SK-N-SH (cell line): ENCODE data around the gene LIMA1. TPM values are rescaled to one million over a fixed set of nuclear protein-coding genes. Genes with fewer than 3 reads are reported as not detected.

Experiments
- CTCF ChIA-PET: fragments of 300-600, 350-600 bp; formaldehyde crosslinking; extraction: SDS; loops from one replicate; lab custom pipeline; 2021; lab: Yijun Ruan, JAX
- POLR2A ChIA-PET: fragments of 350-600 bp; sonication (Branson Sonifier 250); formaldehyde crosslinking; extraction: SDS; loops from one replicate; lab custom pipeline; 2020; ENCODE audit warnings: antibody characterized with exemption, inconsistent platforms; lab: Yijun Ruan, JAX
- DNase-seq: peaks from one replicate; pipeline ENCODE4 v3.0.0; 2012
- H2AFZ ChIP-seq: fragments of 200-600 bp; sonication (generic); 2 replicates; pipeline ENCODE4 v1.8.1; 2016; ENCODE audit warnings: antibody characterized with exemption, mild to moderate bottlenecking, low read depth
- H3F3A ChIP-seq: fragments of 200-600 bp; sonication (generic); replicated peaks from 2 replicates; pipeline ENCODE3; 2016; ENCODE audit warnings: antibody characterized with exemption, mild to moderate bottlenecking; ENCODE audit not compliant: insufficient read depth
- H3K27ac ChIP-seq, 2 experiments: fragments of 200-500 bp in 1 of 2; fragments of 200-600 bp in 1 of 2; sonication (Bioruptor generic) in 1 of 2; sonication (generic), shearing (Covaris generic) in 1 of 2; 2 replicates each; pipeline versions ENCODE4 v1.5.1 to v1.6.1; 2014 to 2016; ENCODE audit warnings: low read depth in 2 of 2, inconsistent platforms in 1 of 2, low read length in 1 of 2, mild to moderate bottlenecking in 1 of 2, mixed read lengths in 1 of 2
- H3K27me3 ChIP-seq: fragments of 200-600 bp; sonication (generic), shearing (Covaris generic); 2 replicates; pipeline ENCODE4 v1.6.1; 2016; ENCODE audit warnings: mixed run types; ENCODE audit not compliant: insufficient read depth
- H3K36me3 ChIP-seq, 2 experiments: fragments of 200-500 bp in 1 of 2; fragments of 200-600 bp in 1 of 2; sonication (Bioruptor generic) in 1 of 2; sonication (generic) in 1 of 2; replicated peaks in 1 of 2; 2 replicates each; pipeline versions ENCODE3 to v1.5.1; 2014 to 2016; ENCODE audit warnings: low read length in 1 of 2, mild to moderate bottlenecking in 1 of 2; ENCODE audit not compliant: insufficient read depth in 2 of 2, control insufficient read depth in 1 of 2
- H3K4me1 ChIP-seq, 2 experiments: fragments of 200-500 bp in 1 of 2; fragments of 200-600 bp in 1 of 2; sonication (Bioruptor generic) in 1 of 2; sonication (generic), shearing (Covaris generic) in 1 of 2; 2 replicates each; pipeline versions ENCODE4 v1.5.1 to v1.6.1; 2014 to 2016; ENCODE audit warnings: low read depth in 1 of 2, low read length in 1 of 2, mixed run types in 1 of 2; ENCODE audit not compliant: insufficient read depth in 2 of 2, control insufficient read depth in 1 of 2
- H3K4me2 ChIP-seq: fragments of 200-600 bp; sonication (generic), shearing (Covaris generic); 2 replicates; pipeline ENCODE4 v1.6.1; 2017; ENCODE audit warnings: mixed run types
- H3K4me3 ChIP-seq, 2 experiments: fragments of 200-500 bp in 1 of 2; fragments of 200-600 bp in 1 of 2; sonication (Bioruptor generic) in 1 of 2; sonication (generic), shearing (Covaris generic) in 1 of 2; 2 replicates each; pipeline versions ENCODE4 v1.5.1 to v1.8.1; 2014 to 2016; ENCODE audit warnings: low read depth in 2 of 2, inconsistent platforms in 1 of 2, low read length in 1 of 2, mild to moderate bottlenecking in 1 of 2, mixed read lengths in 1 of 2, moderate library complexity in 1 of 2
- H3K79me2 ChIP-seq: fragments of 200-600 bp; sonication (generic); 2 replicates; pipeline ENCODE4 v1.8.1; 2017; ENCODE audit warnings: mild to moderate bottlenecking; ENCODE audit not compliant: insufficient read depth
- H3K9ac ChIP-seq: fragments of 200-600 bp; sonication (generic); 2 replicates; pipeline ENCODE4 v1.6.1; 2017; ENCODE audit warnings: mixed run types
- H3K9me2 ChIP-seq: fragments of 200-600 bp; sonication (generic); 2 replicates; pipeline ENCODE4 v1.6.1; 2017; ENCODE audit warnings: mixed run types
- H3K9me3 ChIP-seq: fragments of 200-600 bp; sonication (generic); 2 replicates; pipeline ENCODE4 v1.6.1; 2017; ENCODE audit warnings: mixed run types, mild to moderate bottlenecking, moderate library complexity
- H4K20me1 ChIP-seq: fragments of 200-600 bp; sonication (generic); 2 replicates; pipeline ENCODE4 v1.6.1; 2017; ENCODE audit warnings: mild to moderate bottlenecking, mixed run types; ENCODE audit not compliant: insufficient read depth
- ELF1 ChIP-seq: IDR thresholded peaks from 2 replicates; pipeline ENCODE4 v1.4.0; 2012
- EP300 ChIP-seq, 2 experiments: IDR thresholded peaks; 2 replicates each; pipeline versions ENCODE4 v1.4.0 to v1.6.1; 2012; ENCODE audit warnings: borderline replicate concordance in 1 of 2, low read depth in 1 of 2, low read length in 1 of 2
- FOSL2 ChIP-seq: IDR thresholded peaks from 2 replicates; pipeline ENCODE4 v1.4.0; 2012; ENCODE audit warnings: low read depth, mild to moderate bottlenecking, moderate library complexity, borderline replicate concordance
- FOXJ3 ChIP-seq: sonication (generic); formaldehyde crosslinking; IDR thresholded peaks from 2 replicates; pipeline ENCODE4 v1.5.1; 2020; ENCODE audit warnings: mild to moderate bottlenecking, missing genetic modification reagents
- GABPA ChIP-seq: IDR thresholded peaks from 2 replicates; pipeline ENCODE4 v1.4.0; 2012; ENCODE audit warnings: low read depth, mild to moderate bottlenecking
- GATA2 ChIP-seq: sonication (generic); formaldehyde crosslinking; IDR thresholded peaks from 2 replicates; pipeline ENCODE4 v1.5.0; 2020; ENCODE audit warnings: mild to moderate bottlenecking, missing genetic modification reagents
- JUND ChIP-seq: IDR thresholded peaks from 2 replicates; pipeline ENCODE4 v1.4.0; 2012
- MAX ChIP-seq: IDR thresholded peaks from 2 replicates; pipeline ENCODE4 v1.4.0; 2012; ENCODE audit warnings: low read depth
- MEF2A ChIP-seq: IDR thresholded peaks from 2 replicates; pipeline ENCODE4 v1.4.0; 2012; ENCODE audit warnings: low read depth, borderline replicate concordance
- MXI1 ChIP-seq: IDR thresholded peaks from 2 replicates; pipeline ENCODE4 v1.6.1; 2012; ENCODE audit warnings: mild to moderate bottlenecking, low read depth, low read length, improper control_type of control experiment
- NFIC ChIP-seq: IDR thresholded peaks from 2 replicates; pipeline ENCODE4 v1.4.0; 2012; ENCODE audit warnings: borderline replicate concordance
- NRF1 ChIP-seq: IDR thresholded peaks from 2 replicates; pipeline ENCODE4 v1.6.1; 2012; ENCODE audit warnings: low read depth, mild to moderate bottlenecking, low read length
- PBX3 ChIP-seq: IDR thresholded peaks from 2 replicates; pipeline ENCODE4; 2012
- RAD21 ChIP-seq: IDR thresholded peaks from 2 replicates; pipeline ENCODE4 v1.6.1; 2012; ENCODE audit warnings: mild to moderate bottlenecking, low read length
- RCOR1 ChIP-seq: fragments of 150-350 bp; IDR thresholded peaks from 2 replicates; pipeline ENCODE4 v1.6.1; 2017; ENCODE audit warnings: antibody characterized with exemption, low read length
- TCF12 ChIP-seq: IDR thresholded peaks from 2 replicates; pipeline ENCODE4 v1.4.0; 2012
- TEAD4 ChIP-seq: IDR thresholded peaks from 2 replicates; pipeline ENCODE4 v1.4.0; 2012; ENCODE audit warnings: mild to moderate bottlenecking, borderline replicate concordance; ENCODE audit not compliant: insufficient read depth
- YY1 ChIP-seq: IDR thresholded peaks from 2 replicates; pipeline ENCODE4 v1.4.0; 2012; ENCODE audit warnings: low read depth, mild to moderate bottlenecking
- WGBS: methylation state at CpG from one replicate; pipeline ENCODE4 v1.1.6; 2017; ENCODE audit warnings: low lambda C conversion rate; 5-methylcytosine and 5-hydroxymethylcytosine counted together
- polyA plus RNA-seq, 3 experiments: library from polyadenylated mRNA; depleted of rRNA; stranded (reverse); fragments of >200 nt; gene quantifications; 2 replicates each; pipeline ENCODE4 v1.2.3, GENCODE V29; 2012
- TF ChIP-seq, protein P1 (sequence below): fragments of 150-350 bp; IDR thresholded peaks from 2 replicates; pipeline ENCODE4 v1.6.1; 2017; ENCODE audit warnings: antibody characterized with exemption, low read length, low read depth, borderline replicate concordance
- TF ChIP-seq, protein P2 (sequence below): IDR thresholded peaks from 2 replicates; pipeline ENCODE4 v1.4.0; 2012; ENCODE audit warnings: low read depth, borderline replicate concordance

LIMA1 gene
- polyA plus RNA-seq, 1 of the 3 experiments (the other 2 are of a cell fraction): 96.6 TPM

DNA sequence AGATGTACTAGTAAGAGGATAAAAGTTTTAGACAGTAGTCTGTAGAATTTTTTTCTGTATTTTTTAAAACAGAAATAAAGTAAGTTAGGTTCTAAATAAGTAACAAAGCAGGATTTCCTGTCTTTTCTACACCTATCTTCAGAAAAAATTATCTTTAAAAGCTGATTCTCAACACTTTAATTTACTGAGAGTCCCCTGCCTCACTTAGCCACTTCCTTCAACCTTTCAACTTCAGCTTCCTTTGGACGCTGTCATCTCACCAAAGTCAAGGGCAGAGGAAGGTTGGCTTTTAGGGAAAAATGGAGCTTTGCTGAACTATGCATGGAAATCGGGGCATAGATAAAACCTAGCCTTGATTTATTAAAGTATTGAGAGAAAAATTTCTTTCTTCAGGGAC is 71.3 kb downstream of the LIMA1 start (continued):
- TF ChIP-seq, protein P1, sequence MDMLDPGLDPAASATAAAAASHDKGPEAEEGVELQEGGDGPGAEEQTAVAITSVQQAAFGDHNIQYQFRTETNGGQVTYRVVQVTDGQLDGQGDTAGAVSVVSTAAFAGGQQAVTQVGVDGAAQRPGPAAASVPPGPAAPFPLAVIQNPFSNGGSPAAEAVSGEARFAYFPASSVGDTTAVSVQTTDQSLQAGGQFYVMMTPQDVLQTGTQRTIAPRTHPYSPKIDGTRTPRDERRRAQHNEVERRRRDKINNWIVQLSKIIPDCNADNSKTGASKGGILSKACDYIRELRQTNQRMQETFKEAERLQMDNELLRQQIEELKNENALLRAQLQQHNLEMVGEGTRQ: no peak

DNA sequence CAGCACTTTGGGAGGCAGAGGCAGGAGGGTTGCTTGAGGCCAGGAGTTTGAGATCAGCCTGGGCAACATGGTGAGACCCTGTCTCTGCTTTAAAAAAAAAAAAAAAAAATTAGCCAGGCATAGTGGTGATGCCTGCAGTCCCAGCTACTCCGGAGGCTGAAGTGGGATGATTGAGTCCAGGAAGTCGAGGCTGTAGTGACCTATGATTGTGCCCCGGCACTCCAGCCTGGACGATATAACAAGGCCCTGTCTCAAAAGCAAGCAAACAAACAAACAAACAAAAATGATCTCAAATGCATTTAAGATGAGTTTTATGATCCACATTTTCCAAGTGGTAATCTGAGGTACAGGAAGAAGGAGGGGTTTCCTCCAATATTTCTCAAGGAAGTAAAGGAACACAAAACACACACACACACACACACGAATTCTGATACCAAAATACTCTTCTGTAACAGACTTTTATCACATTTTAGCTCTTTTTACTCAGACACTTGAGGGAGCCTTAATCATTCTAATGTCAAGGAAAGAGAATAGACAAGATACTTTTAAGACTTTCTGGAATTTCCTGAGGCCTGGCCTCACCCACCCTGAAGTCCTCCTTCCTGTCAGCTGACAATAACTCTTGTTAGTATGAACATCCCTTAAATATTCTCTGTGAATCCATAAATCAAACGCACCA is 71.8 kb downstream of the LIMA1 start:
- Histone ChIP-seq H4K20me1 (peaks cover 8% of the 10 kb centered on the region), H3K36me3 (peaks cover 0 to 53% of the 10 kb centered on the region in 2 experiments), H3K4me3 (no peak overlapping the region), H3K9me2 (no peaks in the 10 kb centered on the region), H3K9ac (peak overlapping the region; percentile 47; the same call in 1 of the 2 replicates), H3F3A (peaks cover 52% of the 10 kb centered on the region), H3K79me2 (peaks cover 100% of the 10 kb centered on the region), H3K4me2 (peak overlapping the region; percentile 56), H3K27me3 (no peaks in the 10 kb centered on the region), H3K9me3 (no peaks in the 10 kb centered on the region), H3K27ac (peak overlapping the region; percentile 77 to 81; a peak in 3 of 4 replicates), H3K4me1 (peaks cover 2 to 20% of the 10 kb centered on the region in 2 experiments; a peak in 1 of 4 replicates), H2AFZ (peak overlapping the region; percentile 25; the same call in 1 of the 2 replicates)
- ChIA-PET POLR2A (no interaction called here), CTCF (interaction anchor here (0.9 to 1.6 kb wide), 6 partner anchors 10 to 137 kb away, joined by 3 to 6 read pairs (median 3); no protein-coding TSS in a partner anchor)
- DNase-seq: no peak
- 63% methylated on average over 6 of the region's 6 CpGs for WGBS
- TF ChIP-seq NRF1 (no peak), PBX3 (peak; percentile 39; the same call in 1 of the 2 replicates), GATA2 (CRISPR knock-in tag) (no peak), TCF12 (0 out of 2 replicates have a peak, but pooled peaks have one; percentile 14), MXI1 (no peak), MAX (no peak), NFIC (no peak)
- TF ChIP-seq, protein P2, sequence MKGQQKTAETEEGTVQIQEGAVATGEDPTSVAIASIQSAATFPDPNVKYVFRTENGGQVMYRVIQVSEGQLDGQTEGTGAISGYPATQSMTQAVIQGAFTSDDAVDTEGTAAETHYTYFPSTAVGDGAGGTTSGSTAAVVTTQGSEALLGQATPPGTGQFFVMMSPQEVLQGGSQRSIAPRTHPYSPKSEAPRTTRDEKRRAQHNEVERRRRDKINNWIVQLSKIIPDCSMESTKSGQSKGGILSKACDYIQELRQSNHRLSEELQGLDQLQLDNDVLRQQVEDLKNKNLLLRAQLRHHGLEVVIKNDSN: peak; percentile 37; the same call in 1 of the 2 replicates

- no peak for DNase-seq
- ChIA-PET CTCF (interaction anchor here (2.6 kb wide), 1 partner anchor 108 kb away, joined by 11 read pairs; no protein-coding TSS in a partner anchor), POLR2A (no interaction called here)
- Histone ChIP-seq H3F3A (peaks cover 49% of the 10 kb centered on the region), H3K27ac (no peak overlapping the region), H3K9me3 (no peaks in the 10 kb centered on the region), H4K20me1 (no peaks in the 10 kb centered on the region), H3K36me3 (peaks cover 26 to 60% of the 10 kb centered on the region in 2 experiments), H3K27me3 (no peaks in the 10 kb centered on the region), H3K4me2 (no peak overlapping the region), H2AFZ (no peak overlapping the region), H3K9ac (no peak overlapping the region), H3K4me3 (no peak overlapping the region), H3K79me2 (peaks cover 92% of the 10 kb centered on the region), H3K9me2 (no peaks in the 10 kb centered on the region), H3K4me1 (peaks cover 2 to 25% of the 10 kb centered on the region in 2 experiments; a peak in 2 of 4 replicates)
- 100% methylated on average over 2 of the region's 2 CpGs for WGBS
- TF ChIP-seq, protein P2: no peak
- no peak for TF ChIP-seq MEF2A
- TF ChIP-seq TCF12: no peak
- TF ChIP-seq RCOR1: no peak
- no peak for TF ChIP-seq RAD21
- no peak for TF ChIP-seq ELF1
- no peak for TF ChIP-seq FOSL2
- no peak for TF ChIP-seq TEAD4
- TF ChIP-seq FOXJ3 (CRISPR knock-in tag): no peak
- no peak for TF ChIP-seq GABPA
- TF ChIP-seq EP300 (IDR thresholded peaks at IDR 0.05; ENCODE audit: borderline replicate concordance in 1 of 2, low read depth in 1 of 2, low read length in 1 of 2): no peak
- TF ChIP-seq PBX3: no peak
- TF ChIP-seq JUND: no peak
- no peak for TF ChIP-seq YY1
- TF ChIP-seq GATA2 (CRISPR knock-in tag): no peak
Observed at GRCh38 chr12:50207424-50207823, 75.9 kb downstream of the LIMA1 start.
